Right ventricle myocardium superior (tissue), 1 donor: ENCODE measurements around the gene SOS2. TPM values are rescaled to one million over a fixed set of nuclear protein-coding genes. Genes with fewer than 3 reads are reported as not detected.
"Not testable (repeated sequence)": the region's sequence is repeated elsewhere in the genome, so short reads cannot be mapped to it uniquely, and the experiment has no call there.

Source experiments
- ATAC-seq: fragments of 200-7000 bp; cut with Tn5 transposase; one replicate; pipeline ENCODE4 v1.9.1; 2020; ENCODE audit warnings: mild to moderate bottlenecking; ENCODE audit not compliant: poor library complexity
- DNase-seq: peaks from one replicate; pipeline ENCODE4 v3.0.0-alpha.2; 2020
- intact Hi-C: fragments of 100-400 bp; cut with DNase I; formaldehyde crosslinking; loops from one replicate; pipeline ENCODE4 v1.11.2; 2022
- total RNA-seq: library from RNA; stranded (reverse); fragmentation: NEBNext Ultra II Directional; extraction: Animal tissue kit (Norgen Biotek cat#: 25700); gene quantifications from one replicate; pipeline ENCODE4 v1.2.1, GENCODE V29; 2021
- donor health status: DM: no; HTN: yes; CAD: no; lungs with severe emphysema.

The SOS2 gene
- total RNA-seq, 1 donor from 2014 or later, result 29.5 TPM

DNA sequence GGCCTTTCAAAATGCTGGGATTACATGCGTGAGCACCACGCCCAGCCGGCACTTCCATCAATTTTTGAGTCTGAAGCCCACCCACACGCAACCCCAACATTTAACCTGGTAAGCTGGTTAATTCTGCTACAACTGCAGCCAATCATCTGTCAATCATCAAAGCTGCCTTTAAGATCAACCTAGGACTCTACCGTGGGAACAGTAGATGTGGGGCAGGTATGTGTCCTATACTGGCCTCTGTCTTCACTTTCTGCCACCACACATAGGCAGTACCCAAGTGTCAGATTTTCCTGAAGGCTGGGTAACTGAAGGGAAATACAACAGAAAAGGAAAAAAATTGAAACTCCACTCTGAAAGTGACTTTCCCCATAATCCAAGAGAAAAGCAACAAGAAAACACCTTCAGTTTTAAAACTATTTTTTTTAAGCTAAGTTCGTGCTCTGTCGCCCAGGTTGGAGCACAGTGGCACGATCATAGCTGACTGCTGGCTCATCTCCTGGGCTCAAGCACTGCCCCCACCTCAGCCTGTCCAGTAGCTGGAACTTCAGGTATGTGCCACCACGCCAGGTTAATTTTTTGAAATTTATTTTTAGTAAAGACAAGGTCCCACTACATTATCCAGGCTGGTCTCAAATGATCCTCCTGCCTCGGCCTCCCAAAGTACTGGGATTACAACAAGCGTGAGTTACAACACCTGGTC lies 137.2 kb downstream of the SOS2 start:
- ATAC-seq (no peak), DNase-seq (no peak)
- intact Hi-C loops, result no loop called here

DNA sequence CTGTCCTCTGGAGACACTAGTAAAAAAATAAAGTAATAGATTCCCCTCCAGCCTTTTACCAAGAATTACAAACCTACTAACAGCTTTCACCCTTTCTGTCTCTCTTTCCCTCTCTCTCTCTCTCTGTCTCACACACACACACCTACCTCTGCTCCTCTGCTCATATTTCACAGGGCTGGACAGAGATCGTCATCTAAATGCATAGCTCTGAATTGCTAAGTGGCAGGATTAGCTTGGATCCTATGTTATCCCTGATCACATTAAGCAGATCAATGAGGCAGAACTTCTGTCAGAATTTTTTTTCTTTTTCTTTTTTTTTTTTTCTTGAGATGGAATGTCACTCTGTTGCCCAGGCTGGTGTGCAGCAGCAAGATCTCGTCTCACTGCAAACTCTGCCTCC lies 137.9 kb downstream of the SOS2 start:
- no peak for DNase-seq
- intact Hi-C loops, result no loop called here
- ATAC-seq, result no peak

DNA sequence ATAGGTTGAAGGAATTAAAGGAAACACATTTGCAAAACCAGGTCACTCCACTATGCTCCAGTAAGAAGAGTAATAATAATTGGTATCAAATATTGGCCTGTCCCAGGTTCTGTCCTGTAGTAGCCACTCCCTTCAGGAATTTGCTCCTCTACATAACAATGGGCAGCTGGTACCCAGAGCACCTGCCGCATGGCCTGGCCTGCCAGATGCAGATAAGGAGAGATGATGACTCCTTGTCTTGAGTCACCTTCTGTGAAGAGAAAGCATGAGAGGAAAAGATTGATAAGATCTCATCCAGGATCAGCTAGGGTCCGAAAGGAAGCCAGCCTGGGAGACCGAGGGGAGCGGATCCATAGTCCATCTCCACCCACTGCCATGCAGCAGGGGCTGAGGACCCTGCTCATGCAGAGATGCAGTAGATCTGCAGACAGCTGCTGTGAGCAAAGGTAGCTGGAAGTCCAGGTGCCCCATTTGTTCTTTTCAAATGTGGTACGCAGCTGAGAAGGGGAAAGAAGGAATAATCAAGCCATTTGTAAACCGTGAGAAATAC lies 139.3 kb downstream of the SOS2 start:
- intact Hi-C loops, result no loop called here
- no peak for ATAC-seq
- DNase-seq, result no peak

DNA sequence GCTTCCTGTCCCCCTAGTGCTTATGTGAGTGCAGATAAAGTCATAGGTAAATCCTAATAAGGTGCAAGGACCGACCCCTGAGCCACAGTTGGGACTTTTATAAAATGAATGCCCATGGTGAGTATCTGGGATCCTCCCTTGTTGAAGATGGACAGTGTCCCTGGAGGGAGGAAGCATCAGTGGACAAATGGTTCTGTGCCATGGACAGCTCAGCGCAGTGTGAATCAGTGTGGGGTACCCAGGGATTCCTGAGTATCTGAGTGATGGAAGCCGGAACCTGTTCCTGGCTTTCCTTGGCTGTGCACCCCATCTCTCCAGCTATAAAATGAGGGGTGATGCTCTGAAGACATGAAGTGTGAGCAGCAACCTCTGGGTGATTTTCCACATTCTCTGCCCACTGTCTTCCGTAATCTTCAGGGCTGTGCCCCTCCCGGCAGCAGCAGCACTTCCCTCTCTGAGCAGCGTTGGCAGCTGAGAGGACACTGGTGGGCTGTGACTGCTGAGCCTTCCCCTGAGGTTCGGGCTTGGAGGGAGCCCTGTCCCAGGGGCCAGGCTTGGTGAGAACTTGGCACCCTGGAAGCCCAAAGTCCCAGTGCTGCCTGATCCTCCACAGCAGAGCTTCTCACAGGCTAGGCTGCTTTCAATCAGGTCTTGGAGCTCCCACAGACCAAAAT lies 140.0 kb downstream of the SOS2 start:
- ATAC-seq, result no peak
- DNase-seq, result no peak
- intact Hi-C loops, result no loop called here

DNA sequence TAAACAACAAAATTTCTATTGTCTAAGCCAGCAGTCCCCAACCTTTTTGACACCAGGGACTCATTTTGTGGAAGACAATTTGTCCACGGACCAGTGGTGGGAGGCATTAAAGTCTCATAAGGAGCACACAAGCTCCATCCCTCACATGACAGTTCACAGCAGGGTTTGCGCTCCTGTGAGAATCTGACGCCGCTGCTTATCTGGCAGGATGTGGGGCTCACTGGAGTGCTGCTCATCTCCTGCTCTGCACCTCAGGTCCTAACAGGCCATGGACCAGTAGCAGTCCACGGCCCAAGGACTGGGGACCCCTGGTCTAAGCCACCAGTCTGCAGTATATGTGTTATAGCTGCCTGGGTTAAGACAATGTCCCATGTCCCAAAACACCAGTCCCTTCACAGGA lies 142.2 kb downstream of the SOS2 start:
- ATAC-seq (no peak), DNase-seq (no peak)
- intact Hi-C loops, result no loop called here

DNA sequence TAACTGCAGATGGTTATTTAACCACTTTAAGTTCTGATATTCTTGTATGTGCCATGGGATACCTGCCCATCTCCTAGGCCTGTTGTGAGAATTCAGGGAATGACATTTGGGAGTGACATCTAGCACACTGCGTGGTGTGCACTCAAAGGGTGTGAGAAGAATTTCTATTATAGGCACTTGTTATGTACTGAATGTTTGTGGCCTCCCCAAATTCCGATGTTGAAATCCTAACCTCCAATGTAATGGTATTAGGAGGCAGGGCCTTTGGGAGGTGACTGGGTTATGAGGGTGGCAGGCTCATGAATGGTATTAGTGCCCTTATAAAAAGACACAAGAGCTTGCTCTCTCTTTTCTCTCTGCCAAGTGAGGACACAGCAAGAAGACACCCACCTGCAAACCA lies 142.6 kb downstream of the SOS2 start:
- no peak for DNase-seq
- ATAC-seq, result no peak
- intact Hi-C loops, result no loop called here

DNA sequence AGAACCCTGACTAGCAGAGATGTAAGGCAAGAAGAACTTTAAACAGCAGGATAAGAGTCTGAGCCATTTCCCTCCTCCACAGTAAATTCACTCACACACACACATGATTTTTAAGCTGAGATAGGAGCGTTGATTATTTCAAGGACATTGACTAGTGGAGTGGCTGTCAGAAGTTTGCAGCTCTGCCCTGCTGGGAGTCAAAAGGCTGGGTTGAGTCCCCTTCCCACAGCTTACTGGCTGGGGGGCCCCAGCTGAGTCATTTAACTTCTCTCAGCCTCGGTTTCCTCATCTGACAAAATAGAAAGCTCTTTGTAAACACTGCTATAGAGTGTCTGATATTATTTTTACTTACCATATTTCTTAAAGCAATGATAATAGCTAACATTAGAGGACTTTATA lies 143.3 kb downstream of the SOS2 start:
- intact Hi-C loops, result no loop called here
- DNase-seq (no peak), ATAC-seq (no peak)

DNA sequence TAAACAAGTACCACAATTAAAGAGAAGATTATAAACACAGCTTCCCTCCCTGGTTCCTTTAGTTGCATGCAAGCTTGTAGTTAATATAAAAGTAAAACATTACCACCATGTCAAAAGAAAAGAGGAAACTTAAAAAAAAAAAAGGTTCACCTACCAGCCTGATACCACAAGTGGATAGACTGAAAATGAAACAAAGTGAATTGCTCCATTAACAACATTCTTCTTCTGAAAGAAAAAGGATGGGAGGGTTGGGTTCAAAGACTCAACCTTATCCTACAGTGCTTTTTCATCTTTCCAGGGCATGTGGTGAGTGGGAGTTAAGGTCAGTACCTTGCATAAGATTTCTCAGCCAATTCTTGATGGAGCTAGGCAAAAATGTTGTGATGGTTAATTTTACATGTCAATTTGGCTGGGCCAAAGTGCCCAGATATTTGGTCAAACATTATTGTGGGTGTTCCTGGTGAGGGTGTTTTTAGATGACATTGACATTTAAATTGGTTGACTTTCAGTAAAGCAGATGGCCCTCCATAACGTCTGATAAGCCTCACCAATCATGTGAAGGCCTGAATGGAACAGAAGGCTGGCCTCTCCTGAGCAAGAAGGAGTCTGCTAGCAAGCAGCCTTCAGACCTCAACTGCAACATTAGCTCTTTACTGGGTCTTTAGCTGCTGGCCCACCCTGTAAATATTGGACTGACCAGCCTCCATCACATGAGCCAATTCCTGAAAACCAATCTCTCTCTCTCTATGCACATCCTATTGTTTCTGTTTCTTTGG lies 143.8 kb downstream of the SOS2 start:
- intact Hi-C loops, result no loop called here
- ATAC-seq (no peak), DNase-seq (no peak)

DNA sequence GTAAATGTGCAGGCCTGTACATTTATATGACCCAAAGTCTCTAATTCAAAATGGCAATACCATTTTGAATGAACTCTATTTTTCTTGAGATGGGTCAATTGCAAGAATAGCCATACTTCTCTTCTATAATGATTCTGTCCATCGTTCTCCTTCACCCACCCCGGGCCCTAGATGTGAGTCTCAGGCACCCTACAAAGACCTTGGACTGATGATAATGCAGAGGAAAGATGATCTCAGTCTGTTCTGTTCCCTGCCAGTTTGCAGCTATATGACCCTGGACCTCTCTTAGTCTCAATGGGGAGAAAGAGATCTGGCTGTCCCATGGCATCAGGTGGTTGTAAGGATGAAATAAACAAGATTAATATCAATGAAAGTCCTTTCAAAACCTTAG lies 145.1 kb downstream of the SOS2 start:
- no peak for DNase-seq
- intact Hi-C loops, result no loop called here
- ATAC-seq, result no peak

DNA sequence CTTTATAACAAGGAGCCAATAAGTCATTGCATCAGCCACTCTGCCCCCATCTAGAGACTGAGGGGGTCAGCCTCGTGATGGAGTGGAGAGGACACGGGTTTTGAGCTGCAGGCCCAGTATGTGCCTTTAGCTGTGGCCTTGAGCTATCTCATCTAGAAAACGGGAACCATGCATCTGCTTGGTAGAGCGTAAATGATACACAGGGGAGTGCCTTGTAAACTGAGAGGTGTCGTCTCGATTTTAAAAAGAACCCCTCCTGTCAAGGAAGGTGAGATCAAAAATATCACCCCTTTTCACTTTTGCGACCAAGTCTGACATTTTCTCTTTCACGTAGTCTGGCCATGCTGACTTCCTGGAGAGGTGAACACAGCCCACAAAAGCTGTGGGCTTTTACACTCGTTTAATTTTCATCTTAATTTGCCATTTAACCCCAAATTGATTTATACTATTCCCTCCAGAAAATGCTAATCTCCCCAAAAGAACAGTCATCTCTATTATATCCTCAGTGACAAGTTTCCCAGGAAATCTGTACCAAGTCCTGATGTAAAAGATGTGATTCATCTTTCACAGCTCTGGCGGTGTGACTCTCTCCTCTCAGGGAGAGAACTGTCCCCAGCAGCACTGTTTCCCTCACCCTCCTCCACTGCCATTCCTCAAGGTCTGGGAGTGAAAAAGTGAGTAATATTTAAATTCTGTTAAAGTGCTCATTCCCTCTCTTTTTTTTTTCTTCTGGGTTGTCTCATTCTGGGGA lies 145.6 kb downstream of the SOS2 start:
- intact Hi-C loops, result no loop called here
- no peak for ATAC-seq

DNA sequence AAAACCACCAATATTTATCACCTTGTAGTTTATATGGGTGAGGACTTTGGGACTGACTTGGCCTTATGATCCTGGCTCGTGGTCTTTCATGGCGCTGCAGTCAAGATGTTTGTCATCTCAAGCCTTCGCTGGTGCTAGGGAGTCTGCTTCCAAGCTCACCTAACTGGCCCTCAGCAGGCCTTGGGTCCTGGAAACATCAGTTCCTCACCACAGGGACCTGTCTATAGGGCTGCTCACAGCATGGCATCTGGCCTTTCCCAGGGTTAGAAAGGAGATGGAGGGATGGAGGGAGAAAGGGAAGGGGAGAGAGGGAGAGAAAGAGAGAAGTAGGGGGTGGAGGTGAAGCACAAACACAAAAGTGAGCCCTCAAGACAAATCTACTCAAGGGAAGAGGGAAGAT lies 146.7 kb downstream of the SOS2 start:
- intact Hi-C loops, result no loop called here
- DNase-seq (no peak), ATAC-seq (no peak)

More for the DNA sequence above, 145.6 kb downstream of the SOS2 start:
- DNase-seq, result no peak

DNA sequence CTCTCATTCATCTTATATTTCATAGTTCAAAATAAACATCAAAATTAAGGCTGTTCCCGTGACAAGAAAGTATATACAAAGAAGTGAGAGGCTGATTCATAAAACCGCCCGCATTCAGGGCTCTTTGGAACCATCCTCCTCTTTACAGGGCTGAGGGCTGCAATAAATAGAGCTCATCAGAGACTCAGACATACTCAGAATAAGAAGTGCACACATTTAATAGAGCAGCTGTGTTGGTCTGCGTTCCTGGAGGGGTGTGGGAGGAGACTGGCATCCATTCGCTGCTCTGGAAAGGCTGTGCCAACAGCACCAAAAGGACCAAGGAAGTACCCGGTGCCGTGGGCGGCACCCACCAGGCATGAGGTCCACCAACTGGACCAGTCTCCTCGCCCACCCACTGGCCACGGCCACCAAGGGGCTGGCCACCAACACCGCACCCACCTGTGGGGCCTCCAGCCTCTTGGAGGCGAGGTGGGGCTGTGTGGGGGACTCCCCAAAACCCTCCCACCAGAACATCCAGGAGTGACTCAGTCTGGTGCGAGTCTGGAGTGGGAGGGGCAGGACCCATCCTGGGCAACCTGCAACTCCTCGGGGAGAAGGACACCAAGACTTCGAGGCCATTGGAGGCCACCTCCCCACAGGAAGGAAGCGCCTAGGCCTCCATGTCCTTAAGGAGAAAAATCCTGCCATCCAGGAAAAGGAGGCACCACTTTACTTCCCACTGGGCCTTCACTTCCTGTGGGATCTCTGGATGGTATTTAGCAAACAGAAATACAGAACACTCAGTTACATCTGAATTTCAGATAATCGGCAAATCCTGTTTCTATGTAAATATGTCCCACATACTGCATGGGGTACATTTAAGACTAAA lies 147.7 kb downstream of the SOS2 start:
- DNase-seq (no peak), ATAC-seq (no peak)
- intact Hi-C loops, result no loop called here

DNA sequence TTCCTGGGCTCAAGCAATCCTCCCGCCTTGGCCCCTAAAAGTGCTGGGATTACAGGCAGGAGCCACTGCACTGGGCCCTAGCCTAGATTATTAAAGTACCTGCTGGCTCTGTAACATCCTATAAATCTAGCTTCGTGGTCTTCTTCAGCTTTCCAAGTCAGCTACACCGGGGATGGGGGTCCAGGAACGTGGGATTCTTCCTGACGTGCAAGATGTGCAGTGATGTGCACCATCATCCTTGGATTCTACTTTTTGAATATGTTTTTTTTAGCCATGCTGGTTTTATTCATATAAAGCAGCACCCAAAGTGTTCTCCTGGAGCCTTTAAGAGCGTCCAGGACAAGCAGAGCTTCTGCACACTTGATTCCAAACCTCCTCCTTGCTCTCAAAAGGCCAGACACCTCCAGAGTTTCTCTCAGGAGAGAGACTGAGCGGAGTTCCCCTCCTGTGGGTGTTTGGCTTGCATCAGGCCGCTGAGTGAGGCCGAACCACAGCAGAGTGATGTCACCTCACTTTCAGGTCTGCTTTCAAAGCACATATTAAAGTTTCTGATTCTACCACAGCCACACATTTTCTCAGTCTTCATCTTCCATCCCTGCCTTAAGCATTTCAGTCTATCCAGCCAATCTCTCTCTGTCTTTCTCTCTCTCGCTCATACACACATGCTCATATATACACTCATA lies 148.5 kb downstream of the SOS2 start:
- DNase-seq (no peak), ATAC-seq (no peak)
- intact Hi-C loops, result no loop called here

DNA sequence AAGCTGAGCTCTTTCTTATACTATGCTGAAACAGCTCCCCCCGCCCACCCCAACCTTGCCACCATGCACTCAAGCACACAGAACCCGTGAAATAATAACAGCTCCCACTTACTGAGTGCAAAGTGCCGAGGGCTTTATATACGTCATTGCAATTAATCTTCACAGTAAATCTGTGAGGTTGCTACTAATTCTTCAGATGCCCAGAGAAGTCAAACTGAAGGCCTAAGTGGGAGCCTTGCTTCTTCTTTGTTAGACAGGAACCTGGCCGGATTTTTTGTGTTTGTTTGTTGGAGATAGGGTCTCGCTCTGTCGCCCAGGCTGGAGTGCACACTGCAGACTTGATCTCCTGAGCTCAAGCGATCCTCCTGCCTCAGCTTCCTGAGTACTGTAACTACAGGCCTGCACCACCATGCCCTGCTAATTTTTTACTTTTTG lies 149.1 kb downstream of the SOS2 start:
- ATAC-seq (no peak), DNase-seq (no peak)
- intact Hi-C loops, result no loop called here

DNA sequence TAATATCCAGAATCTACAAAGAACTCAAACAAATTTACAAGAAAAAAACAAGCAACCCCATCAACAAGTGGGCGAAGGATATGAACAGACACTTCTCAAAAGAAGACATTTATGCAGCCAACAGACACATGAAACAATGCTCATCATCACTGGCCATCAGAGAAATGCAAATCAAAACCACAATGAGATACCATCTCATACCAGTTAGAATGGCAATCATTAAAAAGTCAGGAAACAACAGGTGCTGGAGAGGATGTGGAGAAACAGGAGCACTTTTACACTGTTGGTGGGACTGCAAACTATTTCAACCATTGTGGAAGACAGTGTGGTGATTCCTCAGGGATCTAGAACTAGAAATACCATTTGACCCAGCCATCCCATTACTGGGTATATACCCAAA lies 152.3 kb downstream of the SOS2 start:
- ATAC-seq, intact Hi-C loops, DNase-seq: not testable (repeated sequence)

DNA sequence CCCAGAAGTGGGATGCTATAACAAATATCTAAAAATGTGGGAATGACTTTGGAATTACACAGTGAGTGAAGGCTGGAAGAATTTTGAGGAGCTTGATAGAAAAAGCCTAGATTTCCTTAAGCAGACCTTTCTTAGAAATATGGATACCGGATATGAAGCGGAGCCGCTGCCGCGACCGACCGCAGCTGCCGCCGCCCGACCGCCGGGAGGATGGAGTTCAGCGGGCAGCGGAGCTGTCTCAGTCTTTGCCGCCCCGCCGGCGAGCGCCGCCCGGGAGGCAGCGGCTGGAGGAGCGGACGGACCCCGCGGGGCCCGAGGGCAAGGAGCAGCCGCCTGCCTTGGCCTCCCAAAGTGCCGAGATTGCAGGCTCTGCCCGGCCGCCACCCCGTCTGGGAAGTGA lies 157.7 kb downstream of the SOS2 start:
- ATAC-seq, DNase-seq, intact Hi-C loops: not testable (repeated sequence)

DNA sequence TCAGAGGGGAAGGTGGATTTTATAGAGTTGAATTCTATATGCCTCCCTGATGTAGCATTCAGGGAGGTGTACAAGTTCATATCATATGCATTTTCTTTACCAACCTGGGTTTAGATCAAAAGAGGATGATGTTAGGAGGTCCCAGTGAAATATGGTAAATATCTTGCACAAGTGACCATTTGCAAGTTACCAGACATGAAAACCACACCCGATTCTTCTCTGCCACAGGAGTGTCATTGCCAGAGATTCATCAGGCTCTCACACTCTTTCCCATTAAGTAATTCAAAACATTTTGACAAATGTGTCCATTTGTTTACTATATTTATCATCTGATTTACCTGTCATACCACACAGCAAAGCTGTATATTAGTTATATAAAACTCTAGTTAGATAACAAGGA lies 159.0 kb downstream of the SOS2 start:
- intact Hi-C loops, result no loop called here
- DNase-seq (no peak), ATAC-seq (no peak)
